Pancreas (tissue), 10 donors: ENCODE data around the gene PCAT6. TPM values are rescaled to one million over a fixed set of nuclear protein-coding genes. Genes with fewer than 3 reads are reported as not detected.

Experiments used
- ATAC-seq, 4 donors: fragments of 200-7000 bp; cut with Tn5 transposase; one replicate each; pipeline versions ENCODE4 v1.8.0 to v1.9.1; 2020; ENCODE audit warnings: mild to moderate bottlenecking in 4 of 4, moderate library complexity in 4 of 4
- DNase-seq, 6 donors: peaks; one replicate each; pipeline ENCODE4 v3.0.0-alpha.2; 2020
- FAIRE-seq: peaks from 2 replicates; lab custom pipeline; 2012; peaks lifted over from hg19 to GRCh38; lab: Jason Lieb, UNC
- H3K27ac ChIP-seq, 4 donors: fragments of 200-600 bp; sonication (generic); 1 replicate in 3 of 4; 2 replicates in 1 of 4; pipeline versions ENCODE4 v1.5.0 to v1.8.0; 2020
- H3K27me3 ChIP-seq, 4 donors: fragments of 200-600 bp; one replicate each; pipeline ENCODE4 v1.8.0; 2021
- H3K36me3 ChIP-seq, 3 donors: fragments of 200-600 bp; sonication (generic) in 1 of 3; one replicate each; pipeline versions ENCODE4 v1.5.0 to v1.8.0; 2020 to 2021
- H3K4me1 ChIP-seq, 3 donors: fragments of 200-600 bp; one replicate each; pipeline ENCODE4 v1.8.0; 2021
- H3K4me3 ChIP-seq, 4 donors: fragments of 200-600 bp; sonication (generic) in 2 of 4; one replicate each; pipeline versions ENCODE4 v1.5.0 to v1.8.0; 2020 to 2021
- H3K9me3 ChIP-seq, 4 donors: fragments of 200-600 bp; one replicate each; pipeline ENCODE4 v1.8.0; 2021
- WGBS, 2 donors: extraction: QIAGEN DNeasy Blood & Tissue Kit; methylation state at CpG; one replicate each; pipeline ENCODE4 v1.1.7; 2013; 5-methylcytosine and 5-hydroxymethylcytosine counted together
- intact Hi-C, 3 donors: fragments of 100-400 bp; cut with DNase I; formaldehyde crosslinking; loops; one replicate each; pipeline versions ENCODE4 v1.11.1 to v1.14.2; 2022
- polyA plus RNA-seq, 2 donors: library from polyadenylated mRNA; stranded (reverse); fragments of 200-250 nt; gene quantifications; one replicate each; pipeline ENCODE4 v1.2.3, GENCODE V29; 2013
- total RNA-seq, 6 donors: library from RNA; stranded (reverse); fragmentation: NEBNext Ultra II Directional in 4 of 6; extraction: Animal tissue kit (Norgen Biotek cat#: 25700) in 4 of 6; gene quantifications; one replicate each; pipeline versions ENCODE4 v1.2.1 to v1.2.4, GENCODE V29; 2021 to 2023
- TF ChIP-seq, protein P1 (sequence below), 4 donors: fragments of 200-600 bp; sonication (generic) in 3 of 4; IDR thresholded peaks; one replicate each; pipeline versions ENCODE4 v1.5.0 to v1.8.0; 2021; ENCODE audit warnings: antibody characterized with exemption in 4 of 4
- donor health status: healthy with polysubstance abuse.
- donor health status: DM: no; HTN: no; CAD: no; lungs with moderate emphysema.
- donor health status: DM: no; HTN: no; CAD: no.
- donor health status: control.
- donor health status: control.
- donor health status: Bipolar disorder and iron deficiency.
- donor health status: DM: yes; HTN: yes; CAD: no.
- donor health status: DM: no; HTN: no; CAD: no.
- donor health status: DM: no; HTN: no; CAD: no.
- donor health status: DM: yes; HTN: yes; CAD: no.

PCAT6 gene
- total and polyA plus RNA-seq, 8 donors = 0.31 to 2.5 (median 0.82) TPM

DNA sequence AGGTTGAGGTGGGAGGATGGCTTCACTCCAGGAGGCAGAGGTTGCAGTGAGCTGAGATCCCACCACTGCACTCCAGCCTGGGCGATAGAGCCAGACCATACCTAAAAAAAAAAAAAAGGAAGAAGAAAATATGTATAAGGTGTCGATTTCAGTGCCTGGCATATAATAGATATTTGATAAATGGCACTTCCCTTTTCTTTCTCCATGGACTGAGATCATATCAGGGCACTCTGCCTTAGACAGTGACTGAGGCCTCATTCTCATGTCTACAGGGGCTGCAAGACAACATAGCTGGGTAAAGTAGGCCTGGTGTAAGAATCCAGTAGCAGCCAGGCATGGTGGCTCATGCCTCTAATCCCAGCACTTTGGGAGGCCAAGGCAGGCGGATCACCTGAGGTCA is 21.2 kb downstream of the PCAT6 start:
- H3K27ac ChIP-seq = no peak overlapping the region
- H3K36me3 ChIP-seq = no peaks in the 10 kb centered on the region
- no peaks in the 10 kb centered on the region for H3K9me3 ChIP-seq
- no peak for FAIRE-seq
- ATAC-seq = no peak
- WGBS, 2 donors = 73 to 78% methylated on average over 3 of the region's 3 CpGs
- H3K4me3 ChIP-seq = no peak overlapping the region
- no peaks in the 10 kb centered on the region for H3K27me3 ChIP-seq
- intact Hi-C loops = no loop called here
- TF ChIP-seq, protein P1, sequence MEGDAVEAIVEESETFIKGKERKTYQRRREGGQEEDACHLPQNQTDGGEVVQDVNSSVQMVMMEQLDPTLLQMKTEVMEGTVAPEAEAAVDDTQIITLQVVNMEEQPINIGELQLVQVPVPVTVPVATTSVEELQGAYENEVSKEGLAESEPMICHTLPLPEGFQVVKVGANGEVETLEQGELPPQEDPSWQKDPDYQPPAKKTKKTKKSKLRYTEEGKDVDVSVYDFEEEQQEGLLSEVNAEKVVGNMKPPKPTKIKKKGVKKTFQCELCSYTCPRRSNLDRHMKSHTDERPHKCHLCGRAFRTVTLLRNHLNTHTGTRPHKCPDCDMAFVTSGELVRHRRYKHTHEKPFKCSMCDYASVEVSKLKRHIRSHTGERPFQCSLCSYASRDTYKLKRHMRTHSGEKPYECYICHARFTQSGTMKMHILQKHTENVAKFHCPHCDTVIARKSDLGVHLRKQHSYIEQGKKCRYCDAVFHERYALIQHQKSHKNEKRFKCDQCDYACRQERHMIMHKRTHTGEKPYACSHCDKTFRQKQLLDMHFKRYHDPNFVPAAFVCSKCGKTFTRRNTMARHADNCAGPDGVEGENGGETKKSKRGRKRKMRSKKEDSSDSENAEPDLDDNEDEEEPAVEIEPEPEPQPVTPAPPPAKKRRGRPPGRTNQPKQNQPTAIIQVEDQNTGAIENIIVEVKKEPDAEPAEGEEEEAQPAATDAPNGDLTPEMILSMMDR (IDR thresholded peaks at IDR 0.05) = no peak
- H3K4me1 ChIP-seq = no peaks in the 10 kb centered on the region
- no peak for DNase-seq

DNA sequence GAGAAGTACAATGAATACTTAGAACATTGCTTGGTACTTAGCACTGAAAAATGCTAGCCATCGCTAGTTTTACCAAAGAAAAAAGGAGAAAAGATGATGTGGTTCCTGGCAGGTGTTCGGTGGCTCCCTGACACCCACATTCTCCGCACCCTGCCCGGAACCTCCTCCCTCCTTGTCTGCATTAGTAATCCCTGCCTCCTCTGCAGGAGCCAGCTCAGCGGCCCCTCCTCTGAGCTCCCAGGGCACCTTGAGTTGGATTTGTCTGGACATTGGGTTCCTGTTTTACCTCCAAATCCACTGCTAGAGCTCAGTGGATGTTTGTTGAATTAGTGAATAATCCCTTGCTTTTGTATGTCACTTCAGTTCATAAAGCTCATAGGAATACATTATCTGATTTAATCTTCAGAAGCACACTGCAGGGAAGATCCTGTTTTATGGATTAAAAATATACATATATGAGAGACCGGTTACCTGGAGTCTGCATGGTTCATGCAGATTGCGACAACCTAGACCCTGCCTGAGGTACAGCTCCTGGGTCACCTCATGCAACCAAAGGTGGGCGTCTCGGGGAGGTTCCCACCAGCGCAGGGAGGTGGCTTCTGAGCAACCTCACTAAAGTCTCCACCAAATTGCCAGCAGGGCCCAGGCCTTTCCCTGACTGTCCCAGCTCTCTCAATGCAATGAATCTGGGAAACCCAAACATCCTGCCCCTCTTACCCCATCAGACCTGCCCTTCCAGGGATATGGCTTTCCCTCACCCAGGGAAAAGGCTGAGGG is 24.2 kb downstream of the PCAT6 start:
- TF ChIP-seq, protein P1 (IDR thresholded peaks at IDR 0.05) = no peak
- H3K4me1 ChIP-seq = no peaks in the 10 kb centered on the region
- no peak overlapping the region for H3K27ac ChIP-seq
- intact Hi-C loops = no loop called here
- no peaks in the 10 kb centered on the region for H3K36me3 ChIP-seq
- DNase-seq (no peak), FAIRE-seq (no peak), ATAC-seq (no peak)
- no peak overlapping the region for H3K4me3 ChIP-seq
- WGBS, 2 donors = 74 to 83% methylated on average over 10 of the region's 10 CpGs
- H3K27me3 ChIP-seq = no peaks in the 10 kb centered on the region
- H3K9me3 ChIP-seq = no peaks in the 10 kb centered on the region

DNA sequence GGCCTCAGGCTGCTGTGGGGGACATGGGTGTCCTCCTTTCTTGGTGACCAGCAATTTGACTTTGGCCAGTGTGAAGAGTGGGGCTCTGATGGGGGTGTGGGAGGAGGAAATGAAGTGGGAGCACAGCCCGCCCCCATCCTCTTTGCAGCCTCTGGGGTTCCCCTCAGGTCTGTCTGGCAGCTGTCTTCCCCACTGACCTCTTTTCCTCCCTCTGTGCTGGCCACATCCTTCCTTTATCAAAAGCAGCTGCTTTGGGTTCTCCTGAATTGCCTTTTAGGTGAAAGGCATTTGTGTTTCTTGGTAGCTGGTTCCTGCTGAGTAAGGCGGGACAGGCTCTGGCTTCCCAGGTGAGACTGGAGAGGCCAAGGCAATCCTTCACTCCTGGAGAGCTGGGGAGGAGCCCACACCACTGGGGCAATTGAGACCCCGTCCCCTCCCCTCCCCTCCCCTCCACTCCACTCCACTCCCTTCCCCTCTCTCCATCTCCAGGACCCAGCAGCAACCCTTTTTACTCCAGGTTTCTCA is 24.9 kb downstream of the PCAT6 start:
- TF ChIP-seq, protein P1 (IDR thresholded peaks at IDR 0.05) = no peak
- Histone ChIP-seq H3K9me3 (no peaks in the 10 kb centered on the region), H3K27ac (no peak overlapping the region), H3K27me3 (no peaks in the 10 kb centered on the region), H3K36me3 (no peaks in the 10 kb centered on the region), H3K4me3 (no peak overlapping the region), H3K4me1 (no peaks in the 10 kb centered on the region)
- ATAC-seq = no peak
- DNase-seq = no peak
- intact Hi-C loops = no loop called here
- FAIRE-seq = no peak
- WGBS, 2 donors = 49 to 50% methylated on average over 3 of the region's 3 CpGs

DNA sequence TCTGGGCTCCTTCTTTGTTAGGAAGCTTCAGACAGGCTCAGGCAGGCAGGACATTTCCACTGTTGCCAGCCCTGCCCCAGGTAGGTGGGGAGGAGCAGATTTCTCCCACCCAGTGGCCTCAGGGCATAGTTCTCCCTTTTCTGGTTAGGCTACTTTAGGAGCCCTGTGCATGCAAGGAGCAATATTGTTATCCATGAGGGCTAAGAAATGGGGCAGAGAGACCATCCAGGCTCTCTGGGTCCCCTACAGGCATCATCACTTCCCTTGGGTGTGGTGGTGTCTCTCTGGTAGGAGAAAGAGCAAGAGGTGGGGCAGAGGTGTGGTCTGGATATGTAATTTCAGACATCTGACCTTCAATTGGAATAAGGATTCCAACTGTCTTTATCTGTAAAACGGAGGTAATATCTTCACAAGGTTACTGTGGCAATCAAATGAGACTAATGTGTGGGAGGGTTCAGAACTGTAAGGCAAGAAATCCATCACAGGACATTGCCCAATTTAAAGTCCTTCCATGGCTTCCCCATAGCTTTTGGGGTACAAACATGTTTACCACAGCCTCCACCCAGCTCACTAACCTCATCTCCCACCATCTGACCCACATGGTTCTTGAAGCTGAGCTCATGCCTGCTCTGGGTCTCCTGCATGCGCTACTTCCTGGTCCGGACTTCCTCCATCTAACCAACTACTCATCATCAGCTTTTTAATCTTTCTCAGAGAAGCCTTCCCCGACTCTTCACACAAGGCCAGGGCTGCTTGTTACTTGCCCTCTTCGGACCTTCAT is 26.1 kb downstream of the PCAT6 start:
- H3K4me1 ChIP-seq = no peaks in the 10 kb centered on the region
- FAIRE-seq = no peak
- TF ChIP-seq, protein P1 (IDR thresholded peaks at IDR 0.05) = no peak
- DNase-seq = no peak
- H3K27me3 ChIP-seq = no peaks in the 10 kb centered on the region
- no peaks in the 10 kb centered on the region for H3K9me3 ChIP-seq
- H3K27ac ChIP-seq = no peak overlapping the region
- intact Hi-C loops = no loop called here
- peak in 1 of 4 donors; percentile 44 for ATAC-seq
- H3K4me3 ChIP-seq = no peak overlapping the region
- no peaks in the 10 kb centered on the region for H3K36me3 ChIP-seq
- 57 to 60% methylated on average over 5 of the region's 5 CpGs for WGBS, 2 donors
